Urothelium cell line (cell line): Measurements from ENCODE around the gene ADGRL3.
"Not testable (repeated sequence)": the region's sequence is repeated elsewhere in the genome, so short reads cannot be mapped to it uniquely, and the experiment has no call there.

Source experiments
- DNase-seq: peaks from one replicate; pipeline ENCODE4 v3.0.0; 2011; ENCODE audit warnings: low spot score, mixed read lengths
- FAIRE-seq: peaks from 2 replicates; lab custom pipeline; 2011; peaks lifted over from hg19 to GRCh38; lab: Jason Lieb, UNC

ADGRL3 gene

DNA sequence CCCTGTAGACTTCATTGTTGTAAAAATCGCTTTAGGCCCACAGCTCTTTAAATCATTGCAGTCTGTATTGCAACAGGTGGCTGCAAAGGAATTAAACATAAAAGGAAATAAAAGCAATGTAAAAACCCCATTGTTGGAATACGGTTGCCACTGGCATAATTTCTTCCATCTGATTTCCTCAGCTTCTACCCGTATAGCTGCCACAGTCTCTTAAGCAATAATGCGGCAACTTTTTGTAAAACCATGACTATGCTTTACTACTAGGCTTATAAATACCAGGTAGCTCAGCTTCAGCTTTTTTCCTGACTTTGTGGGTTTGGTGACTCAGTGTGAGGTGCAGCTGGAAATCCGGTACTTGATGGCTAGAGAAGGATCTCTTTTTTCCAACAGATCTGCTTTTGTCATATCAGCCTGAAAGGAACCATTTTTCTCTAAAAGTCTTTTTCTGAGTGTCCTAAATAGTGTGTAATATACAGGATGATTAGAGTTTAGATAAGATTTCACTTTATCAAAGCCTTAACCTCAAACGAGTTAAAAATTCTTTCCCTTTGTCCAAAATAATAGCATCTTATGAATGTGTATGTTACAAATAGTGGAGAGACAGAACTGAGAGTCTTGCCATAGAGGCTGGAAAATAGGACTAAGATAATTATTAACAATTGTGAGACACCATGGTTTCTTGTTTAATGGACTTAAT is 268.0 kb downstream of the ADGRL3 start:
- peak; percentile 70 for DNase-seq
- no peak for FAIRE-seq

DNA sequence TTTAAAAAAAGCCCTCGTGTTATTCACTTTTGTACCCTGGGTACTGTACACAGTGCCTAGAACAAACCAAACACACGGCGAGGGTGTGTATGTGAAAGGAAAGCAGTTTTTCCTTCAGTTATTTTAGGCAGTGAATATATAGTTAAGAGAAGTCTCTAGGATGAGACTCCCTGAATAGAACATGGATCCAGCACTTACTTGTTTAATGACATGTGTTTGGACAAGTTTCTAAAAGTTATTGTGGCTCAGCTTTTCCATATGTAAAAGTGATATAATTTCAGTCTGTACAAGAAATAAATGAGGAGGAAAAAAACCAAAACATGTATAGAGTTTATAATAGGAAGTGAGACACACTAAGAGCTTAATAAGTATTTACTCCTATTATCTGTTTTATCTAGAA is 273.2 kb downstream of the ADGRL3 start:
- DNase-seq (no peak), FAIRE-seq (no peak)

DNA sequence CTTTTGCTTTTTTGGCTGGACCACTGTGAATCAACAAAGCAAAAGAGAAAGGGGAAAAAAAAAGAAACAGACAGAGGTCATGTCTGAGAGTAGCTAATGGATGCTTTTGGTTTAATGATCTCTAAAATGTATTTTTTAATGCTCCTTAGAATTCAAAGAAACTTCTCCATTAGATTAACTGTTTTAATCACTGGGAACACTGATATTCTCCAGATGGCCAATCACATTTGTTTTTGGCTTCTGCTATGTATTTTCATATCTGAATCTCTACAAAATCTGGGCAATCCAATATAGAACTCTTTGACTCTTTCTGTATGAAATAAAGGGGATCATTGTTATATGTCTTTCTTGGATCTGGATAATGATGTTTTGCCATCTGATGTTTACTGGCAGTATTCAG is 278.2 kb downstream of the ADGRL3 start:
- DNase-seq (no peak), FAIRE-seq (no peak)

DNA sequence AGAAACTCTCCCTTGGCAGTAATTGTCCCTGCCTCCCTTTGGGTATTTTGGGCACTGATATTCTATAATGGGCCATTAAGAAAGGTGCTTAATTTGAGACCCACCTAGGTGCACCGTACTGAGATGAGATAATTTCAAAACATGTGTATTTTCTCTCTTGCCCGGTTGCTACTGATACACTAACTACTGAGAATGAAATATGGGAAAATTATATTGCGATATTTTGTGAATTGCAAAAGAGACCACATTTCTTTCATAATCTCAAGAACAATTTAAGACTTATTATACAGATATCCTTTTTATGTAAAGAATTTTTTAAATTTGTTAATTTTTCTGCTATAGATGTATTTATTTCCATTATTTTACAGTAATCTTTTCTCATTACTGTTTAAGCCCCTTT is 284.9 kb downstream of the ADGRL3 start:
- FAIRE-seq: no peak
- no peak for DNase-seq

DNA sequence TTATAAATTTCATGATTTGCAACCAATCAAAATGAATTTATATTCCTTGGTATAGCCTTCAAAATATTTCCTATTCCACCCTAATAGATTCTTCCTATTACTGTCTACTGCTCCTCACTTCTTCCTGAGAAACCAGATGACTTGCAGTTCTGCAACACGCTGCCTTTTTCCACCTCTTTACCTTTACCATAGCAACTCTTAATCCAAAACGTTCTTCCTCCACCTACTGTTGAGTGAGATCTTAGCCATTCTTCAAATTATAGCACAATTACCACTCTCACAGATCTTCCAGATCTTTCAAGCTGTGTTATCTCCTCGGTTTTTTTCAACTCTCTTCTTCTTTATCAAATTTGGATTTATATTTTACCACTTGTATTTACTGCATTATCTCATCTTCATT is 289.8 kb downstream of the ADGRL3 start:
- FAIRE-seq (no peak), DNase-seq (no peak)

DNA sequence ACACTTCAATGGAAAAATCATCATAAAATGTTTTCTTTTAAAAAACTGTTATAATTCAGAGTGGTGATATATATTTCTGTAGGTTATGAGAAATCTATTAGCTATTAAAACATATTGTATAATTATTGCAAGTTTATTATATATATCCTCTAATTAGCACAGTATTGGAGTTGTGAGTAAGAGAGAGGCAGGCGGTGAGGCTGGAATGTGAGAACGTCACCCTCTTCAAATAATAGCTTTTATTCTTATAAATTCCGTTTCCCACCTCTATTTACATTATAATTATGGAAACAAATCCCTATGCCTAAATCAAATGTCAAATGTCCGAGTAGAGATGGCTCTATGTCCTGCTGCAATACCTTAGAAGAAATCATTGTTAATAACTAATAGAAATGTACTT is 292.9 kb downstream of the ADGRL3 start:
- FAIRE-seq: no peak

DNA sequence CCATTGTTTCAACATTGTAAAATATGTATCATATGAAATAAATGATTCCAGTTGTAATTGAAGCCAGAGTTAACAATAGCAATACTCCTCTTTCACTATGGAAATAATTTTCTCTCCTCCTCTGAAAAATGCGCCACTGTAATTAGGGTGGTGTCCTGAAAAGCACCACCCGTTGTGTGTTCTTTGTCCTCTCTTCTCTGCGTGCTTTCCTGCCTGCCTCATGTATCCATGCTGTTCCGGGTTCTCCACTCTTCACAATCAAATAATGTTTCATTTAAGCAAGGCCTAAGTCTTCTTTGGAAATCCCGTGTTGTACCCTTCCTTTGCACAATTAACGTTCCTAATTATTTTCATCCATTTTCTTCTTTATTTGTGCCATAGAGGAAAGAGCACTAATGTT is 293.3 kb downstream of the ADGRL3 start:
- DNase-seq: no peak

More for the DNA sequence above, 292.9 kb downstream of the ADGRL3 start:
- DNase-seq: no peak

DNA sequence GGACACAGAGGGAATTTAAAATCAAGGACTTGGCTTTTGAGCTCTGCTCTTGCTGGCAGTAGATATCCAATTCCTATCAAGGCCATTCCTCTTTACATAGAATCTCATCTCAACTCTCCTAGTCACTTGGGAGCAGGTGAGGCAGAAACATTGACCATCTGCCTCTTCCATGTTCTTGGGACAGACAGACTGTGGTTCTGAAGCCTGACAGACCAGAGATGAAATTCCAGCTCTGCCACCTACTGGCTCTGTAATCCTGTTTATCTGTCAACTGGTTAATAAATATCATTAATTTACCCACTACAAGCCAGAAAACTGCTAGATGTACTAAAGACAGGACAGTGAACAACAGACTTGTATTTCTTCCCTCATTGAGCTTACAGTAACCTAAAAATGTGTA is 300.8 kb downstream of the ADGRL3 start:
- FAIRE-seq: no peak
- peak; percentile 9 for DNase-seq

More for the DNA sequence above, 293.3 kb downstream of the ADGRL3 start:
- FAIRE-seq: no peak

DNA sequence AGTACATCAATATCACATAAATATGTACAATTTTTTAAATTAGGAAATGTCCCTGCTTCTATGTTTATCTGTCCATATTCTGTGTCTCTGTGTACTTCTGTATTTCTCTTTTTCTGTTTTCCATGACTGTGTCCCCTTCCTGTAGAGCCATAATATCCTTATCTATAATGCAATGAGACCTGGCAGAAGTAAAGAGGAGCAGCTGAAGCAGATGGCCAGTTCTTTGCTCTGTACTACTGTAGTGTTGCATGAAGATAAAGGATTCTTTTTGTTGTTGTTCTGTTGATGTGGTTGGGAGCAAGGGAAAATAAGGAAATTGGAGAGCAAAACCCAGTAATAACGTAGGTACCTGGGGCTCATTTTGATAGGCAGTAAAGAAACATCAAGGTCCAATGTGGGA is 301.7 kb downstream of the ADGRL3 start:
- FAIRE-seq: no peak
- no peak for DNase-seq

DNA sequence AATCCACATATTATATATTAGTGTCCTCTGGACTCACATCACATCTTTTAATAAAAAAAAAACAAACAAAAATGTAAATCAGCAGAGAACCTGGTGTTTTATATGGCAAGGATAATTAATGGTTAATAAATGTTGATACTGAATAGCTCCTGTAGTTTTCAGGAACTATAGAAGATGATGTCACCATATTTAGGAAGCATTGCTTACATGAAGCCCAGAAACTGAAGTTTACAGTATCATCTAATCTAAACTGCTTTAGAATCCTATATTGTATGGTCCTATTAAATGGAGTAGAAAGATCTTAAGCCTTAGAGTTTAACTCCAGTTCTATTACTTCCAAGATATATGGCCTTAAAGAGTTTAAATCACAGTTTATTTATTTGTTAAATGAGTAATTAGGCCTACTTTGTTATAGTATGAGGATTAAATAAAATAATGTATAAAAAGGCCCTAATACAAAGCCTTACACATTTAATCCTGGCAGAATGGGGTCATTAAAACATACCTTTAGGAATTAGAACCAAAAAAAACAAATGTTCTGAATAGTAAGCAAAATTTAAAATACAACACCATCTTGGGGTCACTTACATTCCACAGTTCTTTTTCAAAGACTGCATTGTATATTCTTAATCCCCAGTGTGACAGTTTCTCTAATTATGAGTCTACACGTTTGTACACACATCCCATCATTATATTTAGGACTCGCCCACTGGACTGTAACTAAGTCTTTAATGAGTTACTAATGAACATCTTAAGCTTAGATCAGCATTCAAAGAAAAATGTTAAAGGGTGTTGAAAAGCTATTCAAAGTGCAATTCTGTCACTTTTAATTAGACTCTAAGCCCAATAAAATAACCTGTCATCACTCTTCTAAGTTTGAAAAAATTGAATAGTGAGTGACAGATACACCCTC is 305.9 kb downstream of the ADGRL3 start:
- no peak for DNase-seq

DNA sequence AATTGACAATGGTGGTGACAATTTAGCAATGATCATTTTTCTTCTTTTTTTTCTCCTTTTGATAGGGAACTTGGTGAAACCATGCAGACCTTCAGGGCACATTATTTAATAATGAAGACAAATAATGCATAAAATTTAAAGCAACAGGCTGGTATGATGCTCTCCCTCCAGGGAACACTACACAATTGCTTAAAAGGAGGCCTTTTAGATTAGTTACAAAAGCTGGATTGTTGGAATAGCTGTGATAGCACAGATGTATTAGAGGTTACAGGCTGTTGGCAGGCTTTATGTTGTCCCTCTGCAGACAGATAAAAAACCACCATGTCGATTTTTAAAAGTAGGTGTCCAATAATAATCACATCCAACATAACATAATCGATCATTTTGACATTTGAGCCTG is 307.0 kb downstream of the ADGRL3 start:
- FAIRE-seq (peak; percentile 70), DNase-seq (no peak)

More for the DNA sequence above, 305.9 kb downstream of the ADGRL3 start:
- no peak for FAIRE-seq

DNA sequence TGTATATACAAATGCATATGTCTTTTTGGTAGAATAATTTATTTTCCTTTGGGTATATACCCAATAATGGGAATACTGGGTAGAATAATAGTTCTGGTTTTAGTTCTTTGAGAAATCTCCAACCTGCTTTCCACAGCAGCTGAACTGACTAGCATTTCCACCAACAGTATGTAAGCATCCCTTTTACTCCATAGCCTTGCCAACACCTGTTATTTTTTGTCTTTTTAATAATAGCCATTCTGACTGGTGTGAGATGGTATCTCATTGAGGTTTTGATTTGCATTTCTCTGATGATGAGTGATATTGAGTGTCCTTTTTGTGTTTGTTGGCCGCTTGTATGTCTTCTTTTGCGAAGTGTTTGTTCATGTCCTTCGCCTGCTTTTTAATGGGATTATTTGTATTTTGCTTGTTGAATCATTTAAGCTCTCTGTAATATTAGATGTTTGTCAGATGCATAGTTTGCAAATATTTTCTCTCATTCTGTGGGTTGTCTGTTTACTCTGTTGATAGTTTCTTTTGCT is 309.7 kb downstream of the ADGRL3 start:
- FAIRE-seq, DNase-seq: not testable (repeated sequence)

DNA sequence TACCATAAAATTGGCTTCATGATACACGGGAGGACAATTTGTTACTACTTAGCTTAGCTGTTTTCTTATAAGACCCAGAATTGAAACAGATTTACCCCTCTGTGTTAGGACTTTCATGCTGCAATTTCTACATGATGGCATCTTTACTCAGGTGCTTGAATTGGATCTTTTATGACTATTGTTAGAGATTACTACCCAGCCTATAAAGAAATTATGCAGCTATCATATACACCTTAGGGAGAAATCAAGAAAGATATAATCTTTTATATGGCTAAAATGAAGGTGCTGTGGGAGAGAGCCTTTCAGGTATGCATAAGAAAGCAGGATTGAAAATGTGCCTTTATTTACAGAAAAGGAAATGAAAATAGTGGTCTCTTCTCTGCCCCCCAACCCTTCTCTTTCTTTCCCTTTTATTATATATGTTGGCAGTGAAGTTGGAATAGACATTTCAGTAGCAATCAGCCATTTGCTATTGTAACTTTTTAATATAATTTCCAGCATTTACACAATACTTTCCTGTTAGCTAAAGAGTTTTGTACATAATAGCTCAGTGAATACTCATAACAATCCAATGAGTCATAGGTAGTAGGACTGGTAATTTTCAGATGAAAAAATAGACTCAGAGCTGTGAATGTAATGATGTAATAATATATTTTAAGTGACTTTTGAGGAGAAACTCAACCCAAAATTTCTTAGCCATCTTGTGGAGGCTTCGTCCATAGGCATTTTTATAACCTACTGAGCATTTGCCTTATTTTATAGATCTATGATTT is 311.8 kb downstream of the ADGRL3 start:
- FAIRE-seq: no peak
- peak; percentile 44 for DNase-seq

DNA sequence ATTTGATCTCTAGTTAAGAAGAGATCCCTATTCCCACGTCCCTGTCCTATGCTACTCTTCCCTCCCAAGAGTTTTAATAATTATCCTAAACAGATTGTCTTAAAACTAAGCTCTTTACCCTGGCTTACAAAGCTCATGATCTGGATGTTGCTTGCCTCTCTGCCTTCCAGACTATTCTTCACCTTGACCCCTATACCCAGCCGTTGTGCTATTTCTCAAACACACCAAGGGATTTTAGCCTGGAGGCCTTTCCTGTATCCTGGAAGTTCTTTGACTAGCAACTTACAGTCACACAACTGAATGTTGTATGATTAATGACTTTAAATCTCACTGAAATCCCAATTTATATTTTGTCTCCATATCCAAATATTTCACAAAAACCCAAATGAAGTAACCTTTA is 314.9 kb downstream of the ADGRL3 start:
- no peak for FAIRE-seq
- no peak for DNase-seq

DNA sequence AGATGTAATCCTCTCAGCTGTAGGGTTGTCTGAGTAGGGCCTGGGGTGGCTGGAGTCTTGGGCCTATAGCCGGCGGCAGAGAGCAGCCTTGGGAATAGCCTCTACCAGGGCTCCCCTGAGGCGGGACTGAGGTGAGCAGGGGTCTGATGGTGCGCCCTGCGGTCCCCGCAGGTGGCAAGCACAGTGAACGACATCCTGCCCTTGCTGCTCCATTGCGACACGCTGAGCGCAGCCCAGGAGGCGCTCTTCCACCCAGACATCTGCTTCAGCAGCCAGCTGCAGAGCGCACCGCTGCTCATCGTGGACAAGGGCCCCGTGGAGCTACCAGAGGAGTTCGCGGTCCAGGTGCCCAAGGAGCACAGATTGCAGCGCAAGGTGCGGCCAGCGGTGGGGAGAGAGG is 317.0 kb downstream of the ADGRL3 start:
- no peak for DNase-seq
- no peak for FAIRE-seq

DNA sequence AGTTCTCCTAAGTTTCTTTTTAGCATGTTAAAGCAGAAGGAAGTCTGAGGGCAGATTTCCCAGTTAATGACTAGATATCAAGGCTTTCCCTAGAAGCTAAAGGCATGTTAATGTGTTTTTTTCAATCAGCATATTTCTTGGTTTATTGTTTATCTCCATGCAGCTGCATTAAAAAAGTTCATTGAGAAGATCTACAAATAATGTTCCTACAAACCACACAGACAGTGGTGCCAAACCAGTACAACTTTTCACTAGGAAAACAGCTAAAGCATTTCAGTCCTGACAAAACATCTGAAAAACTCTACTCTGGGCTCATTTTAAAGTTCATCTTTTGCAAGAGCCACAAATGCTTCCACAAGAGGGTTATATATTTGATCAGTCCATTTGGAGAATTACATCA is 320.0 kb downstream of the ADGRL3 start:
- no peak for DNase-seq
- FAIRE-seq: no peak

DNA sequence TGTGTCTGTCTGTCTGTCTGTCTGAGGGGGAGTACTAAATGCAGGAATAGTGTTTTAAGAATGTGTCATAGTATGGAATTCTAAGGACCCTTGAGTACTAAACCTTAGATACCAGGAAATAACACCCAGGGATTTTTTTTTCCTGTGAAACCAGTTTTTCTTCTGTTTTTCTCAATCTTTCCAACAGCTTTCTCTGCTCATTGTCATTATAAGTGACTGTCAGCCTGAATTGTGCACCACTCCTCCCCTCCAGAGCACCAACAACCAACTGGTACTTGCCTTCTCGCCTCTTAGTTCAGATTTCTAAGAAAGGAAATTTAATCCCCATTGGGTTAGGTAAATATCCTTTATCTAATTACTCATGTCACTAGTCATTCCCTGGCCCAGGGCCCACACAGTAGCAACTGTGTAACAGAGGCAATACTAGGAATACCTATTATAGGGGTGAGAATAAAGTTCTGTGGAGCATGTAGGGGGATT is 320.6 kb downstream of the ADGRL3 start:
- DNase-seq (no peak), FAIRE-seq (no peak)

DNA sequence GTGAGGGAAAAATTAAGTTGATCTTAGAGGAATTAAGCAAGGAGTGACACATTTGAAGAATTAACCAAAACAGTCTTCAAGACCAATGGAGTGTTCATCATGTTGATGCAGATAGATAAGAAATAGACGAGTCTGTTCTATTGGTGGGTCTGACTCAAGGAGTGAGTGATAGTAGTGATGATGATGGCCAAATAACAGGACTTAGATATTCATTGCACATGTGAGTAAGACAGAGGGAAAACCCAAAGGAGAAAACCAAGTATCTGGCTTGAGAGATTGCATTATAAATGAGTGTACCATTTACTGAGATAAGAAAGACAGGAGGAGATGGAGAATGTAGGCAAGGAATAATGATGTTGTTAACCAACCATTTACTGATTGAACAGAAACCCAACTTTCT is 321.3 kb downstream of the ADGRL3 start:
- FAIRE-seq: no peak
- no peak for DNase-seq

DNA sequence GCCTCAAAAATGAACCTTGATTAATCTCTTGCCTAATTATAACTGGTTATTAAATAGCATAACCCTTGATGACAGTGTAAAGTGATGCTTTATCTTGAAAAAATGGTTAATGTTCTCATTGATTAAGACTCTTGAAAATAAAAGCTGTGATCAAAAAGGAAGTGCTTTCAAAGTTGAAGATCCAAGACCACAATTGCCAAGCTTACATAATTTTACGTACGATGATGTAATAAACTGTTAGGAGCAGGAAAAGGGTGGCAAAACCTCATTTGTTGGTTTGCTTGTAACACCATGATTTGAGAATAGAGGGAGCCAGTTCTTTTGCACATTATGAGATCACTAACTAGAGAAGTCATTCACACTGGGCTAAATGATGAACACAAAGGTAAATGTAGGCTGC is 322.2 kb downstream of the ADGRL3 start:
- no peak for FAIRE-seq

DNA sequence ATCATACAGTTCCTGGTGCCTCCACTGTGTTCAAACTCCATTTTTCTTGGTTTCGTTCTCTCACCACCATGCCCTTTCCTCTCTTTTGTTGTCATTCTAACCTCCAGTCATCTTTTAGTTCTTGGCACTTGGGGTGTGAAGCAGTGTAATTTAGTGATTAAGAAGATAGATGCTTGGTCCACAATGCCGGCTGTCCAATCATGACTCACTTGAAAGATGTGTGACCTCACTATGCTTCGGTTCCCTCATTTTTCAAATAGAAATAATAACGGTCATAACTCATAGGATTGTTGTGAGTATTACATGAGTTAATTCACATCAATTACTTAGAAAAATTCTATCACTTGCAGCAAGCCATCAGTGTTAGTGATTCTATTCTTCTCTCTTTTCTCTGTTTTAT is 327.8 kb downstream of the ADGRL3 start:
- FAIRE-seq (no peak), DNase-seq (no peak)

More for the DNA sequence above, 322.2 kb downstream of the ADGRL3 start:
- DNase-seq: no peak

DNA sequence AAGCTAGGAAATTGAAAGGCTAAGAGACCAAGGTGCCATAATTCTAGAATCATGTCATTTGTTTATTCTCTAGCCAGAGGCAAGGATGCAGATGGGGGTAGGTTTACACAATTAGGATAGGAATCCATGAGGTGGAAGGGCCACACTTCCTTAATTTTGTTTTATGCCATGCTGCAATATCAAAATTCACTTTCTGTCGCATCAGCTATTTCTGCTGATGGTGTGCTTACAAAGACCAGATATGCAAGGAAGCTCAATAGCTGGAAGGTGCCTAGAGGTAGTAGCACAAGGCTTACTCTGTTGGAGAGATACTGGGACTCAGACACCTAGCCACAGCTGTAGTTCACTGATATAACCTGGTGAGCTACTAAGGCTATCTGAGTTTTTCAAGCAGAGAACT is 328.5 kb downstream of the ADGRL3 start:
- FAIRE-seq: no peak
- no peak for DNase-seq
